Endodermal cell (in vitro differentiated cells): Measurements from ENCODE around the gene RPLP2. TPM values are rescaled to one million over a fixed set of nuclear protein-coding genes. Genes with fewer than 3 reads are reported as not detected.

Experiments used
- DNase-seq: peaks from one replicate; pipeline ENCODE4 v3.0.0-alpha.2; 2017
- H3K27ac ChIP-seq: 2 replicates; pipeline ENCODE4 v1.5.1; 2013; ENCODE audit warnings: mild to moderate bottlenecking, low read depth, low read length, moderate library complexity
- H3K27me3 ChIP-seq: 2 replicates; pipeline ENCODE4 v1.6.1; 2013; ENCODE audit warnings: mild to moderate bottlenecking, low read length, moderate library complexity; ENCODE audit not compliant: insufficient read depth, control insufficient read depth, poor library complexity, severe bottlenecking
- H3K36me3 ChIP-seq: 2 replicates; pipeline ENCODE4 v1.7.0; 2013; ENCODE audit warnings: mild to moderate bottlenecking, low read length, moderate library complexity; ENCODE audit not compliant: control insufficient read depth, insufficient read depth
- H3K4me1 ChIP-seq: one replicate; pipeline ENCODE4 v1.7.0; 2013; ENCODE audit warnings: low read length; ENCODE audit not compliant: control insufficient read depth, insufficient read depth
- H3K4me3 ChIP-seq: 2 replicates; pipeline ENCODE4 v1.5.1; 2013; ENCODE audit warnings: mild to moderate bottlenecking, low read length, moderate library complexity
- H3K9ac ChIP-seq: 2 replicates; pipeline ENCODE4 v1.6.1; 2013; ENCODE audit warnings: mild to moderate bottlenecking, low read length, moderate library complexity; ENCODE audit not compliant: poor library complexity, severe bottlenecking; ENCODE audit errors: extremely low read depth
- H3K9me3 ChIP-seq: 2 replicates; pipeline ENCODE4 v1.6.1; 2013; ENCODE audit warnings: mild to moderate bottlenecking, low read length, moderate library complexity; ENCODE audit not compliant: control insufficient read depth
- H3K27ac Mint-ChIP-seq: 2 replicates; pipeline ENCODE4 v1.8.0; 2020; ENCODE audit warnings: mixed read lengths
- H3K27me3 Mint-ChIP-seq: 2 replicates; pipeline ENCODE4 v1.8.0; 2021; ENCODE audit warnings: mild to moderate bottlenecking, mixed read lengths; ENCODE audit not compliant: insufficient read depth
- H3K36me3 Mint-ChIP-seq: 2 replicates; pipeline ENCODE4 v1.8.0; 2020; ENCODE audit warnings: low read depth, mixed read lengths
- H3K4me1 Mint-ChIP-seq: 2 replicates; pipeline ENCODE4 v1.8.0; 2020; ENCODE audit warnings: mixed read lengths
- H3K4me3 Mint-ChIP-seq: 2 replicates; pipeline ENCODE4 v1.8.0; 2020; ENCODE audit warnings: mild to moderate bottlenecking, moderate library complexity, mixed read lengths
- H3K9me3 Mint-ChIP-seq: 2 replicates; pipeline ENCODE4 v1.8.0; 2020; ENCODE audit warnings: mild to moderate bottlenecking, mixed read lengths
- CTCF ChIP-seq: fragments of 200-600 bp; sonication (generic); conservative IDR thresholded peaks from 2 replicates; pipeline ENCODE4 v1.5.0; 2021; ENCODE audit warnings: antibody characterized with exemption, mild to moderate bottlenecking
- WGBS, 2 experiments: methylation state at CpG; one replicate each; pipeline versions ENCODE4 v1.1.5 to v1.1.7; 2013; ENCODE audit warnings: missing lambda C conversion rate in 2 of 2, mixed read lengths in 1 of 2; ENCODE audit not compliant: insufficient coverage in 1 of 2, insufficient read length in 1 of 2; 5-methylcytosine and 5-hydroxymethylcytosine counted together
- total RNA-seq, 2 donors: library from RNA; stranded (reverse); fragmentation: NEBNext Ultra II Directional in 1 of 2; extraction: Animal tissue kit (Norgen Biotek cat#: 25700) in 1 of 2; gene quantifications; 2 replicates in 1 of 2; 3 replicates in 1 of 2; pipeline ENCODE4 v1.2.1, GENCODE V29; 2021

RPLP2 gene
- total RNA-seq, 2 donors from 2014 or later: 1,966 to 2,020 TPM

DNA sequence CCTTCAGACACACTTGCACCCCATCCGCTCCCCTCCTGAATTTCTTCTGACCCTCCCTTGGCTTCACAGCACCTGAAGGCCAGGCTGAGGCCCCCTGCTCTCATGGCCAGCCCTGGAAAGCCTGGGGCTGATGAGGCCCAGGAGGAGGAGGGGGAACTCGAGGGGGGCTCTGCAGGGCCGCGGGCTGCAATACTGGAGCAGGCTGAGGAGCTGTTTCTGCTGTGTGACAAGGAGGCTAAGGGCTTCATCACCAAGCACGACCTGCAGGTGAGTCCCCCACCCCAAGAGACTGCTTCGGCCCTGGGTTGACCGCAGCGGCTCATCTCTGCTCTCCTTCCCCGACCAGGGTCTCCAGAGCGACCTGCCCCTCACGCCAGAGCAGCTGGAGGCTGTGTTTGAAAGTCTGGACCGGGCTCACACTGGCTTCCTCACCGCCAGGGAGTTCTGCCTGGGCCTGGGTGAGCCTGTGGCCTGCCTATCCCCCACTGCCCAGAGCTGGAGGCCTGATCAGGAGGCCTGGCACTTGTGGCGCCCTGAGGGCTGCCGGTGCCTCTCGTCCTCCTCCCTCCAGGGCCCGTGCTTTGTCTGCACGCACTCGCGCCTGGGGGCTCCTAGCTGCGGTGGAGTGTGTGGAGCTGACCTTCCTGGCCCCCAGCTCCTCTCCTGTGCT is 18.9 kb downstream of the RPLP2 start:
- Histone ChIP-seq H3K4me3 (no peak overlapping the region), H3K9me3 (no peaks in the 10 kb centered on the region), H3K36me3 (no peaks in the 10 kb centered on the region), H3K27ac (peak overlapping the region; percentile 49), H3K4me1 (peaks cover 18% of the 10 kb centered on the region), H3K9ac (no peak overlapping the region), H3K27me3 (peaks cover 66% of the 10 kb centered on the region)
- Mint-ChIP-seq H3K27ac (no peak overlapping the region), H3K9me3 (no peaks in the 10 kb centered on the region), H3K4me3 (peak overlapping the region; percentile 59), H3K4me1 (peaks cover 24% of the 10 kb centered on the region), H3K27me3 (peaks cover 50% of the 10 kb centered on the region), H3K36me3 (peaks cover 7% of the 10 kb centered on the region)
- WGBS, 2 experiments: 56 to 69% methylated on average over 15 to 21 of the region's 21 CpGs
- TF ChIP-seq CTCF: no peak
- peak; percentile 70 for DNase-seq

DNA sequence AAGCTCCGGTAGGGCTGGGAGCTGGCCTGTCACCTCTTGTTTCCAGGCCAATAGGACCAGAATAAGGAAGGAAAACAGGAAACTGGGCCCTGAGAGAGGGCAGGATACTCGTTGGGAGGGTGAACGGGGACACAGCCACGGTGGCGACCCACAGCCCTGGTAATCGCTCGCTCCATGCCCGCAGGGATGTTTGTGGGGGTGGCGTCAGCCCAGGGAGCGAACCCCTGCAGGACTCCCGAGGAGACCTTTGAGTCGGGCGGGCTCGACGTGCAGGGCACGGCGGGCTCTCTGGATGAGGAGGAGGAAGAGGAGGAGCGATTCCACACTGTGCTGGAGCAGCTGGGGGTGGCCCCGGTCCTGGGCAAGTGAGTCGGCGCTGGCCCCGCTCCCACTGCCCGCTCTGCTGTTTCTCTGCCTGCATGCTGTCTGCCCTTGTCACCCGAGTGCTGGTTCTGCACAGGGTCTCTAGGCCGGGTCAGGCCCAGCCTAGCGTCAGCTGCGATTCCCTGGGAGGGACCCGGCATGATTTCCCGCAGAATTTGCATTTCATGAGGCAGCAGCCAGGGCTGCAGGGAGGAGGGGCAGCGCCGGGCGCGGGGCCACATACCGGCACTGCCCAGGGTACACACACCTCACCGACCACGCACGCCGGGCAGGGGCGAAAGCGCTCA is 19.5 kb downstream of the RPLP2 start:
- peaks cover 18% of the 10 kb centered on the region for H3K4me1 ChIP-seq
- DNase-seq: peak; percentile 76
- H3K4me3 Mint-ChIP-seq: peak overlapping the region; percentile 59
- H3K4me3 ChIP-seq: peak overlapping the region; percentile 66
- H3K36me3 ChIP-seq: no peaks in the 10 kb centered on the region
- peaks cover 66% of the 10 kb centered on the region for H3K27me3 ChIP-seq
- H3K9me3 ChIP-seq: no peaks in the 10 kb centered on the region
- peaks cover 50% of the 10 kb centered on the region for H3K27me3 Mint-ChIP-seq
- WGBS, 2 experiments: 14 to 25% methylated on average over 9 to 39 of the region's 40 CpGs
- H3K27ac Mint-ChIP-seq: no peak overlapping the region
- H3K27ac ChIP-seq: no peak overlapping the region
- no peaks in the 10 kb centered on the region for H3K9me3 Mint-ChIP-seq
- peaks cover 24% of the 10 kb centered on the region for H3K4me1 Mint-ChIP-seq
- H3K9ac ChIP-seq: no peak overlapping the region
- H3K36me3 Mint-ChIP-seq: peaks cover 7% of the 10 kb centered on the region
- no peak for TF ChIP-seq CTCF

DNA sequence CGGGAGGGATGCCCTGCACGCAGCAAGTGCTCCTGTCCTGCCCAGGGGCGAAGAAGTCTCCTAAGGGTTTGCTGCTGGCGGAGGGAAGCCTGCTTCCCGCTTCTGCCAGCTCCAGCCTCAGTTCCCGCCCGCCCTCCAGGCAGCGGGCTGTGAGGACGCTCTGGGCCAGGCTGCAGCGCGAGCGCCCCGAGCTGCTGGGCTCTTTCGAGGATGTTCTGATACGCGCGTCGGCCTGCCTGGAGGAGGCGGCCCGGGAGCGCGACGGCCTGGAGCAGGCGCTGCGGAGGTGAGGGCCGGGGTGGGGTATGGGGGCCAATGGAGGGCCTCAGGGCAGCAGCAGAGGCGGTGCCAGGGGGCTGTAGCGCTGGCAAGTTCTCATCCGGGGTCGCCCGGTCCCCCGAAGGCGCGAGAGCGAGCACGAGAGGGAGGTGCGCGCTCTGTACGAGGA is 20.1 kb downstream of the RPLP2 start:
- peaks cover 66% of the 10 kb centered on the region for H3K27me3 ChIP-seq
- H3K4me1 ChIP-seq: peaks cover 20% of the 10 kb centered on the region
- no peak overlapping the region for H3K9ac ChIP-seq

More for the DNA sequence above, 20.1 kb downstream of the RPLP2 start:
- DNase-seq: no peak
- H3K4me3 Mint-ChIP-seq: peak overlapping the region; percentile 59
- H3K4me1 Mint-ChIP-seq: peaks cover 24% of the 10 kb centered on the region
- Histone ChIP-seq H3K36me3 (no peaks in the 10 kb centered on the region), H3K9me3 (no peaks in the 10 kb centered on the region), H3K27ac (no peak overlapping the region), H3K4me3 (peak overlapping the region; percentile 66)
- no peak for TF ChIP-seq CTCF
- no peak overlapping the region for H3K27ac Mint-ChIP-seq
- peaks cover 5% of the 10 kb centered on the region for H3K36me3 Mint-ChIP-seq
- WGBS, 2 experiments: 0 to 4% methylated on average over 17 to 39 of the region's 39 CpGs
- H3K9me3 Mint-ChIP-seq: no peaks in the 10 kb centered on the region
- H3K27me3 Mint-ChIP-seq: peaks cover 50% of the 10 kb centered on the region
